ENCODE data around the gene KCNIP3. TPM values are rescaled to one million over a fixed set of nuclear protein-coding genes. Genes with fewer than 3 reads are reported as not detected.

Gene KCNIP3
- total and polyA plus RNA-seq, 4 experiments from 2014 or later, result not detected

DNA sequence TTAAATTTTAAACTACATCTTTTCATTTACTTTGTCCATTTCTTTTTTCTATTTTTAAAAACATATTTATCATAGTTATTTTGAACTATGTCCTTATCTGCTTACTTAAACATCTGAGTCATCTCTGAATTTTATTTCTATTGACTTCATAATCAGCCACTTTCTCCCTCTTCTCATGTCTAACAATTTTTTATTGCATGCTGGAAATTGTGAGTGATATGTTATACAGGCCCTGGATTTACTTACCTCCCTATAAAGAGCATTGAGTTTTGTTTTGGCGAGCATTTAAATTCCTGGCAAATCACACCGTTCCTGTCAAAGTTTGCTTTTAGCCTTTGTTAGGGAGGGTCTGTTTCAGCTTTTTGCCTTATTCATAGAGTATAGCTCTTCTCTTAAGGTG, 39.3 kb downstream of the KCNIP3 start:
- Histone ChIP-seq H3K27me3 (ENCODE audit: insufficient read depth, low read length) (no peaks in the 10 kb centered on the region), H3K9me3 (ENCODE audit: control insufficient read depth in 1 of 2, low read length in 2 of 2) (no peaks in the 10 kb centered on the region), H3K4me3 (ENCODE audit: low read length in 2 of 2) (no peak overlapping the region), H3K36me3 (ENCODE audit: insufficient read depth, low read length) (no peaks in the 10 kb centered on the region), H3K27ac (ENCODE audit: low read depth, low read length) (no peak overlapping the region), H3K4me1 (ENCODE audit: insufficient read depth, low read length) (no peaks in the 10 kb centered on the region)
- CTCF ChIA-PET (ENCODE audit: partially characterized antibody), result interaction anchor here (1.3 kb wide), 1 partner anchor 9 kb away, joined by 3 read pairs; no protein-coding TSS in a partner anchor
- Mint-ChIP-seq H3K27ac (no peak overlapping the region), H3K4me3 (no peak overlapping the region), H3K9me3 (peaks cover 0 to 4% (median 0%) of the 10 kb centered on the region in 8 donors), H3K27me3 (peaks cover 3 to 6% of the 10 kb centered on the region in 2 donors), H3K4me1 (no peaks in the 10 kb centered on the region), H3K36me3 (no peaks in the 10 kb centered on the region)
- intact Hi-C loops (cut with micrococcal nuclease), result no loop called here
- no peak for DNase-seq
- POLR2A ChIA-PET (ENCODE audit: partially characterized antibody), result no interaction called here

- H3K27me3 Mint-ChIP-seq, result peaks cover 9 to 16% of the 10 kb centered on the region in 2 donors
- H3K36me3 Mint-ChIP-seq, result no peaks in the 10 kb centered on the region
- Histone ChIP-seq H3K36me3 (ENCODE audit: insufficient read depth, low read length) (no peaks in the 10 kb centered on the region), H3K9me3 (ENCODE audit: control insufficient read depth in 1 of 2, low read length in 2 of 2) (no peaks in the 10 kb centered on the region), H3K27ac (ENCODE audit: low read depth, low read length) (no peak overlapping the region), H3K4me3 (ENCODE audit: low read length in 2 of 2) (no peak overlapping the region), H3K27me3 (ENCODE audit: insufficient read depth, low read length) (no peaks in the 10 kb centered on the region), H3K4me1 (ENCODE audit: insufficient read depth, low read length) (no peaks in the 10 kb centered on the region)
- POLR2A ChIA-PET (ENCODE audit: partially characterized antibody), result no interaction called here
- CTCF ChIA-PET (ENCODE audit: partially characterized antibody), result no interaction called here
- H3K9me3 Mint-ChIP-seq, result peaks cover 0 to 5% (median 0%) of the 10 kb centered on the region in 8 donors
- intact Hi-C loops (cut with micrococcal nuclease), result no loop called here
- no peak for DNase-seq
- H3K4me3 Mint-ChIP-seq, result no peak overlapping the region
- no peak overlapping the region for H3K27ac Mint-ChIP-seq
- no peaks in the 10 kb centered on the region for H3K4me1 Mint-ChIP-seq
Observed at GRCh38 chr2:95337829-95338228, 40.7 kb downstream of the KCNIP3 start.

GRCh38 chr2:95342556-95343320, 45.6 kb downstream of the KCNIP3 start:
- Histone ChIP-seq H3K27ac (ENCODE audit: low read depth, low read length) (no peak overlapping the region), H3K36me3 (ENCODE audit: insufficient read depth, low read length) (no peaks in the 10 kb centered on the region), H3K4me3 (ENCODE audit: low read length in 2 of 2) (no peak overlapping the region), H3K4me1 (ENCODE audit: insufficient read depth, low read length) (peaks cover 10% of the 10 kb centered on the region), H3K9me3 (ENCODE audit: control insufficient read depth in 1 of 2, low read length in 2 of 2) (no peaks in the 10 kb centered on the region), H3K27me3 (ENCODE audit: insufficient read depth, low read length) (peaks cover 4% of the 10 kb centered on the region)
- CTCF ChIA-PET (ENCODE audit: partially characterized antibody), result no interaction called here
- Mint-ChIP-seq H3K27me3 (peaks cover 24 to 34% of the 10 kb centered on the region in 2 donors), H3K4me1 (peaks cover 0 to 11% (median 3%) of the 10 kb centered on the region in 4 donors), H3K9me3 (peaks cover 0 to 3% (median 0%) of the 10 kb centered on the region in 8 donors), H3K4me3 (peak overlapping the region in 2 of 8 donors; percentile 44 to 70), H3K27ac (no peak overlapping the region), H3K36me3 (no peaks in the 10 kb centered on the region)
- no peak for DNase-seq
- POLR2A ChIA-PET (ENCODE audit: partially characterized antibody), result no interaction called here
- intact Hi-C loops (cut with micrococcal nuclease), result no loop called here

DNA sequence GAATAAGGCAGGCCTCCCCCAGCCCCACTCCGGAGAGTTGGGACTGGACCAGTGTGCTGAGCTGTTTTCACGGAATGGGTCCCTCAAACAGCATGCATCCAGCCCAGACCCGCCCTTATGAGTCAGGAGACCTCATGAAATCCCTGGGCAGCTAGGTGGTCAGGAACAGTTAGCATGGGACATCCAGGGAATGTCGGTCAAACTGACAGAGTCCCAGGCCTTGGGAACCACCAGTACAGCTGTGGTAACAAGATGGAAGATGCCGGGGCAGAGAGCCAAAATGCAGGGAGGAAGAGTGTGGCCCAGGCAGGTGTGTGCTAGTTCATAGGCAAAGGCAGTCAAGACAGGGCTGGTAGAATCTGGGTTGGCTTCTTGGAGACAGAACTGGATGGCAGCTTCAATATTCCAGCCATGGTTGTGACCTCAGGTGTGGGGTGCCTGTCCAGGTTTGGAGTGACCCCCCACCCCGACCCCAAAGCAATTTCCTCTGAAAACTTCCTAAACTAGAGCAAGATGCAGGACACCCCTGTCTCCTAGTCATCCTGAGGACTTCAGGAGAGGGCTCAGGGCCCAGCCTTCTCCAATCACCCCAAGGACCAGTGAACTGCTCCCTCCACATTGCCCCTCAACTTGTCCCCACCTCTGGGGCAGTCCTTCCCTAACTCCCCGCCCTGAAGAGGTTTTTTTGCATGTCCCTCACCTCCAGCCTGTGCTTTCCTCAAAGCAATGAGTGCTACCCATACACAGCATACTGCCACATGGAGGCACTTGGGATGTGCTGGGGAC, 46.5 kb downstream of the KCNIP3 start:
- intact Hi-C loops (cut with micrococcal nuclease), result no loop called here
- ChIA-PET CTCF (ENCODE audit: partially characterized antibody) (no interaction called here), POLR2A (ENCODE audit: partially characterized antibody) (no interaction called here)
- Mint-ChIP-seq H3K27me3 (peaks cover 30 to 34% of the 10 kb centered on the region in 2 donors), H3K27ac (no peak overlapping the region), H3K4me3 (peak overlapping the region in 1 of 8 donors; percentile 7), H3K9me3 (peaks cover 0 to 3% (median 0%) of the 10 kb centered on the region in 8 donors), H3K4me1 (peaks cover 0 to 11% (median 3%) of the 10 kb centered on the region in 4 donors), H3K36me3 (no peaks in the 10 kb centered on the region)
- H3K9me3 ChIP-seq (ENCODE audit: control insufficient read depth in 1 of 2, low read length in 2 of 2), result no peaks in the 10 kb centered on the region
- no peaks in the 10 kb centered on the region for H3K36me3 ChIP-seq (ENCODE audit: insufficient read depth, low read length)
- H3K27ac ChIP-seq (ENCODE audit: low read depth, low read length), result no peak overlapping the region
- DNase-seq, result no peak
- H3K4me3 ChIP-seq (ENCODE audit: low read length in 2 of 2), result no peak overlapping the region
- peaks cover 10% of the 10 kb centered on the region for H3K4me1 ChIP-seq (ENCODE audit: insufficient read depth, low read length)
- peaks cover 4% of the 10 kb centered on the region for H3K27me3 ChIP-seq (ENCODE audit: insufficient read depth, low read length)

GRCh38 chr2:95344215-95344583, 47.1 kb downstream of the KCNIP3 start:
- H3K4me1 ChIP-seq (ENCODE audit: insufficient read depth, low read length), result peaks cover 10% of the 10 kb centered on the region
- DNase-seq, result no peak
- Mint-ChIP-seq H3K36me3 (no peaks in the 10 kb centered on the region), H3K27ac (no peak overlapping the region), H3K9me3 (peaks cover 0 to 3% (median 0%) of the 10 kb centered on the region in 8 donors), H3K27me3 (peaks cover 30 to 34% of the 10 kb centered on the region in 2 donors), H3K4me1 (peaks cover 0 to 11% (median 3%) of the 10 kb centered on the region in 4 donors), H3K4me3 (no peak overlapping the region)
- H3K27me3 ChIP-seq (ENCODE audit: insufficient read depth, low read length), result peaks cover 4% of the 10 kb centered on the region
- H3K36me3 ChIP-seq (ENCODE audit: insufficient read depth, low read length), result no peaks in the 10 kb centered on the region
- H3K27ac ChIP-seq (ENCODE audit: low read depth, low read length), result no peak overlapping the region
- no peak overlapping the region for H3K4me3 ChIP-seq (ENCODE audit: low read length in 2 of 2)
- intact Hi-C loops (cut with micrococcal nuclease), result no loop called here
- H3K9me3 ChIP-seq (ENCODE audit: control insufficient read depth in 1 of 2, low read length in 2 of 2), result no peaks in the 10 kb centered on the region
- ChIA-PET POLR2A (ENCODE audit: partially characterized antibody) (no interaction called here), CTCF (ENCODE audit: partially characterized antibody) (interaction anchor here (1.5 kb wide), 1 partner anchor 11 kb away, joined by 5 read pairs; no protein-coding TSS in a partner anchor)

DNA sequence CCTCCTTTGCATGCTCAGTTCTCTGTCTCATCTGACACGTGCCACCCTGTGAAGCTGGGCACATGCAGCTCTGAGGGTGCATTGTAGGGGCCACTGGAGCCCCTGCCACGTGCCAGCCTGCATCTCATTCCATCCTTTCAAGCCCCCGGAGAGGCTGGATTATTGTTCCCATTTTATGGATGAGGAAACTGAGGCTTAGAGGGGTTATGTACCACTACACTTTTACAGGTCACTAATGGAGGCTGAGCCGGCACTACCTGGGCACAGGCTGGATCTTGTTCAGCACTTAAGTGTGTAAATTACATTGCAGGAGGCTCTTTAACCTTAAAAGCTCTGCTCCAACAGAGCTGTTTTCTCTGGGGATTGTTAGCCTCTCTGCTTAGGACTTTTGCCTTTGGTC, 47.5 kb downstream of the KCNIP3 start:
- H3K27me3 ChIP-seq (ENCODE audit: insufficient read depth, low read length), result peaks cover 4% of the 10 kb centered on the region
- H3K4me1 ChIP-seq (ENCODE audit: insufficient read depth, low read length), result peaks cover 10% of the 10 kb centered on the region
- H3K27ac ChIP-seq (ENCODE audit: low read depth, low read length), result no peak overlapping the region
- POLR2A ChIA-PET (ENCODE audit: partially characterized antibody), result no interaction called here
- intact Hi-C loops (cut with micrococcal nuclease), result no loop called here
- Mint-ChIP-seq H3K27me3 (peaks cover 30 to 32% of the 10 kb centered on the region in 2 donors), H3K36me3 (no peaks in the 10 kb centered on the region), H3K4me3 (peak overlapping the region in 4 of 8 donors; percentile 7 to 85 (median 42)), H3K27ac (no peak overlapping the region), H3K9me3 (peaks cover 0 to 3% (median 0%) of the 10 kb centered on the region in 8 donors), H3K4me1 (peaks cover 0 to 11% (median 3%) of the 10 kb centered on the region in 4 donors)
- no peaks in the 10 kb centered on the region for H3K9me3 ChIP-seq (ENCODE audit: control insufficient read depth in 1 of 2, low read length in 2 of 2)
- H3K4me3 ChIP-seq (ENCODE audit: low read length in 2 of 2), result no peak overlapping the region
- no peak for DNase-seq
- CTCF ChIA-PET (ENCODE audit: partially characterized antibody), result interaction anchor here (0.6 to 1.5 kb wide), 7 partner anchors 8 to 384 kb away, joined by 3 to 5 read pairs (median 4); partner anchors contain the start of gene FAHD2A
- no peaks in the 10 kb centered on the region for H3K36me3 ChIP-seq (ENCODE audit: insufficient read depth, low read length)

- intact Hi-C loops (cut with micrococcal nuclease), result no loop called here
- peak overlapping the region in 6 of 8 donors; percentile 13 to 85 (median 66) for H3K4me3 Mint-ChIP-seq
- ChIA-PET POLR2A (ENCODE audit: partially characterized antibody) (no interaction called here), CTCF (ENCODE audit: partially characterized antibody) (interaction anchor here (0.6 to 1.5 kb wide), 8 partner anchors 8 to 383 kb away, joined by 3 to 5 read pairs (median 4); partner anchors contain the start of gene FAHD2A)
- H3K27me3 ChIP-seq (ENCODE audit: insufficient read depth, low read length), result peaks cover 4% of the 10 kb centered on the region
- H3K36me3 Mint-ChIP-seq, result no peaks in the 10 kb centered on the region
- peaks cover 0 to 11% (median 3%) of the 10 kb centered on the region in 4 donors for H3K4me1 Mint-ChIP-seq
- no peak overlapping the region for H3K27ac ChIP-seq (ENCODE audit: low read depth, low read length)
- no peak overlapping the region for H3K27ac Mint-ChIP-seq
- DNase-seq, result no peak
- peak overlapping the region in 1 of 2 donors; percentile 37 for H3K4me3 ChIP-seq (ENCODE audit: low read length in 2 of 2)
- H3K27me3 Mint-ChIP-seq, result peaks cover 30% of the 10 kb centered on the region in 2 donors
- no peaks in the 10 kb centered on the region for H3K36me3 ChIP-seq (ENCODE audit: insufficient read depth, low read length)
- H3K4me1 ChIP-seq (ENCODE audit: insufficient read depth, low read length), result peaks cover 10% of the 10 kb centered on the region
- H3K9me3 Mint-ChIP-seq, result peaks cover 0 to 3% (median 0%) of the 10 kb centered on the region in 8 donors
- no peaks in the 10 kb centered on the region for H3K9me3 ChIP-seq (ENCODE audit: control insufficient read depth in 1 of 2, low read length in 2 of 2)
Observed at GRCh38 chr2:95345081-95345562, 48.0 kb downstream of the KCNIP3 start.

Measured in CD4-positive, alpha-beta memory T cell (primary cell).